Cardiac muscle cell (in vitro differentiated cells and primary cell): ENCODE data around the gene TCEANC2. TPM values are rescaled to one million over a fixed set of nuclear protein-coding genes. Genes with fewer than 3 reads are reported as not detected.
A peak's percentile ranks its signal among the peaks of the same experiment; 100 is the strongest.

Experiments used
- DNase-seq, 2 donors: peaks; one replicate each; pipeline versions ENCODE4 v3.0.0 to v3.0.0-alpha.2; 2010 to 2017; ENCODE audit warnings: low read depth in 1 of 2, low spot score in 1 of 2
- H3K27ac ChIP-seq: fragments of 200-600 bp; sonication (generic); 2 replicates; pipeline ENCODE4 v1.5.1; 2016
- H3K27me3 ChIP-seq: fragments of 200-600 bp; sonication (generic); 2 replicates; pipeline ENCODE4 v1.6.0; 2016; ENCODE audit warnings: control low read depth
- H3K36me3 ChIP-seq: fragments of 200-600 bp; sonication (generic); 2 replicates; pipeline ENCODE4 v1.5.1; 2016; ENCODE audit warnings: control low read depth
- H3K4me1 ChIP-seq: fragments of 200-600 bp; sonication (generic); 2 replicates; pipeline ENCODE4 v1.8.1; 2017; ENCODE audit warnings: low read depth, mild to moderate bottlenecking, mixed run types
- H3K4me3 ChIP-seq: fragments of 200-600 bp; sonication (generic); 2 replicates; pipeline ENCODE4 v1.5.1; 2016; ENCODE audit warnings: mild to moderate bottlenecking
- H3K9me3 ChIP-seq: fragments of 200-600 bp; sonication (generic); 2 replicates; pipeline ENCODE4 v1.5.1; 2017; ENCODE audit warnings: low read depth, mild to moderate bottlenecking, control low read depth
- polyA plus RNA-seq: library from polyadenylated mRNA; unstranded; fragments of >200 nt; fragmentation: Nextera tagmentation; extraction: Ambion mirVana; gene quantifications from 2 replicates; pipeline ENCODE4 v1.2.1, GENCODE V29; 2016
- total RNA-seq: library from RNA; depleted of rRNA; stranded (reverse); fragments of >200 nt; gene quantifications from 2 replicates; pipeline ENCODE4 v1.2.3, GENCODE V29; 2016
- TF ChIP-seq, protein P1 (sequence below): IDR thresholded peaks from 2 replicates; pipeline ENCODE4 v1.5.1; 2012; ENCODE audit warnings: low read depth, mild to moderate bottlenecking, low read length

Gene TCEANC2
- total and polyA plus RNA-seq, 2 experiments from 2014 or later: 8.2 to 10.1 TPM

DNA sequence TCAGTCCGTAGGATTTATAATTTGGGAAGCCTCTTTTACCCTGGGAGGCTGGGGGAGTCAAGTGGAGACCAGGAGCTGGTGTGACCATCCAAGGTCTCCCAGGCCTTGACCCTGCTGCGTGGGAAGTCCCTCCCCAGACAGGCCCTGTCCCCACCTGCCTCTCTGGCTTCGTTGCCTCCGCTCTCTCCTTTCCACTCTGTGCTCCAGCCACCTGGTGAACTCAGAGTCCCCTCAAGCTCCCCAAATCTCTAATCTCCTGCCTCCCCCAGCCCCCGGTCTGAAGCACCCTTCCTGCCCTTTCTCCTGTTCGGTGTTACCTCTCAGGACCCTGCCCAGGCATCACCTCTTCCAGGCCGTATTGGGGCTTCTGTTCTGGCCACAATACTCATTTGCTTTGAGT lies 71.5 kb downstream of the TCEANC2 start:
- peaks cover 3% of the 10 kb centered on the region for H3K4me1 ChIP-seq
- H3K9me3 ChIP-seq: no peaks in the 10 kb centered on the region
- no peaks in the 10 kb centered on the region for H3K36me3 ChIP-seq
- H3K27me3 ChIP-seq: peaks cover 10% of the 10 kb centered on the region
- TF ChIP-seq, protein P1, sequence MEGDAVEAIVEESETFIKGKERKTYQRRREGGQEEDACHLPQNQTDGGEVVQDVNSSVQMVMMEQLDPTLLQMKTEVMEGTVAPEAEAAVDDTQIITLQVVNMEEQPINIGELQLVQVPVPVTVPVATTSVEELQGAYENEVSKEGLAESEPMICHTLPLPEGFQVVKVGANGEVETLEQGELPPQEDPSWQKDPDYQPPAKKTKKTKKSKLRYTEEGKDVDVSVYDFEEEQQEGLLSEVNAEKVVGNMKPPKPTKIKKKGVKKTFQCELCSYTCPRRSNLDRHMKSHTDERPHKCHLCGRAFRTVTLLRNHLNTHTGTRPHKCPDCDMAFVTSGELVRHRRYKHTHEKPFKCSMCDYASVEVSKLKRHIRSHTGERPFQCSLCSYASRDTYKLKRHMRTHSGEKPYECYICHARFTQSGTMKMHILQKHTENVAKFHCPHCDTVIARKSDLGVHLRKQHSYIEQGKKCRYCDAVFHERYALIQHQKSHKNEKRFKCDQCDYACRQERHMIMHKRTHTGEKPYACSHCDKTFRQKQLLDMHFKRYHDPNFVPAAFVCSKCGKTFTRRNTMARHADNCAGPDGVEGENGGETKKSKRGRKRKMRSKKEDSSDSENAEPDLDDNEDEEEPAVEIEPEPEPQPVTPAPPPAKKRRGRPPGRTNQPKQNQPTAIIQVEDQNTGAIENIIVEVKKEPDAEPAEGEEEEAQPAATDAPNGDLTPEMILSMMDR: no peak
- no peak overlapping the region for H3K4me3 ChIP-seq
- H3K27ac ChIP-seq: no peak overlapping the region
- no peak for DNase-seq

DNA sequence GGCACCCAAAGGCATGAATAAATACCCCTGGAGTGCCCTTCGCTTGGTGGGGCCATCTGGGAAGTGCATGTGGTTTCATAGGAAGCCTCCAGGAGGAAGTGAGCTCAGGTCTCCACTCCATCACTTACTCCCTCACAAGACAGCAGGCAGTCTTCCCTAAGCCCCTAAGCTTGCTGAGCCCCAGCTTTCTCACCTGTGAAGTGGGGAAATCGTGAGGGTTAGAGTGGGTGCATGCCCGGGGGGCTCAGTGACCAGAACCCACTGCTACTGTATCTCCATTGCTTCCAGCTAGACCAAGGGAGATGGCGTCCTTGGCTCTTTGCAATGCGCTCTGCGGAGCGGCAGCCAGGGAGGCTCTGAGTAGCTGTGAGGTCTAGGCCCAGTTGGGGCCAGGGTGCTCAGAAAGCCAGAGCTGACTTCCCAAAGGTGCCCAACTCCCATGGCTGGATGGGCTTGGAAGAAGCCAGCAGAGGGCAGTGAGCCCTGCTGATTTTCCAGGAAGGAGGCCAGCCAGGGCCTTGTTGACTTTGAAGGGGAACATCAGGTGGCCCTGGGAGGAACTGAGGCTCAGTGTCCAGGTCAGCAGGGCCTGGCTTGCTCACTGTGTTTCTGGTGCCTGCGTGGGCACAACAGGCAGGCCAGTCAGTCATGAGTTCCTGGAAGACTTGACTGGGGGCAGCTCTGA lies 72.1 kb downstream of the TCEANC2 start:
- Histone ChIP-seq H3K4me1 (peaks cover 3% of the 10 kb centered on the region), H3K27me3 (peaks cover 10% of the 10 kb centered on the region), H3K36me3 (no peaks in the 10 kb centered on the region), H3K27ac (no peak overlapping the region), H3K9me3 (no peaks in the 10 kb centered on the region), H3K4me3 (no peak overlapping the region)
- TF ChIP-seq, protein P1: peak; percentile 34
- peak; percentile 36 to 46 for DNase-seq

DNA sequence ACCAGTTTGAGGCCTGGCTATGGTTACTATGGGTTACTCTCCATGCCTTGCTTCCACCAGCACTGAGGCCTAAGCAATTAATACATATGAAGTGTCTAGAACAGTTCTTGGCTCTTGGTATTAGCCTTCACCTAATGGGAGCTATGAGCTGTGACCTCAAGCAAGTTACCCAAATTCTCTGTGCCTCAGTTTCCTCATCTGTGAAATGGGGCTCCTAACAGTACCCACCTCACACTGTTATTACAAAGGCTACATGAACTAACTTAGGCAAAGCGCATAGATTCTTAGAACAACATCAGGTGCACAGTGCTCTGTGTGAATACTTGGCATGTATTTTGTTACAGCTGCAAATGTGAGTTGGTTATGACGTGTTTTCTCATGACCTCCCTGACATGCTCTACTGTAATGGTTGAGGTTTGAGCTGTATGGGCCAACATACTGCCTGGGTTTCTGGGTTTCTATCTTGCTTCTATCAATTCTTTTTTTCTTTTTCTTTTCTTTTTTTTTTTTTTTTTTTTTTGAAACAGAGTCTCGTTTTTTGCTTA lies 72.9 kb downstream of the TCEANC2 start:
- Histone ChIP-seq H3K9me3 (no peaks in the 10 kb centered on the region), H3K36me3 (no peaks in the 10 kb centered on the region), H3K27me3 (peaks cover 10% of the 10 kb centered on the region), H3K27ac (no peak overlapping the region), H3K4me3 (no peak overlapping the region), H3K4me1 (peaks cover 3% of the 10 kb centered on the region)
- TF ChIP-seq, protein P1: no peak
- no peak for DNase-seq

DNA sequence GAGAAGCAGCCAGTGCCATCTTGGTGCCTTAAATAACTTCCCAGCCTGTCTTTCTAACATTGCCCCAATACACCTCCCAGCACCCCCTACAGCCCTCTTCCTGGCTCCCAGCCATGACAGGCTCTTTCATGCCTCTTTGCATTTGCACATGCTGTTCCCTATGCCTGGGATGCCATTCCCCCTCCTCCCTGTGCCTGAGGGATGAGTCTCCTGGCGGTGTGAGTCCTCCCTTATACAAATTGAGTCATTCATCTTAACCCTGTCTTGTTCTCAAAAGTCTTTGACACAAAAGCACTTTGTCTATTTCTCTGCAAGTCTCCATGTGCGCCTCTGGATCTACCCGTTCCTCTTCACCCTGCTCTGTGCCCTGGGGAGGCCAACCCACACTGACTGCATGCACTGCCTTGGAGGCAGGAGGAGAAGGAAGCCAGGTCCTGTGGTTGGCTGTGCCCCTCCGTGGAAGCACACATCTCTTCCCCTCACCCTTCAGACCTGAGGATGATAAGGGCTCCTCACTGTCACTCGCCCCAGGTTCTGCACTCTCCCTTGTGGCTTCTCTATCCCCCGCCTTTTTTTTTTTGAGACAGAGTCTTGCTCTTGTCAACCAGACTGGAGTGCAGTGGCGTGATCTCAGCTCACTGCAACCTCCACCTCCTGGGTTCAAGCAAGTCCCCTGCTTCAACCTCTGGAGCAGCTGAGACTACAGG lies 74.3 kb downstream of the TCEANC2 start:
- no peak overlapping the region for H3K4me3 ChIP-seq
- no peak overlapping the region for H3K27ac ChIP-seq
- H3K36me3 ChIP-seq: no peaks in the 10 kb centered on the region
- DNase-seq: no peak
- H3K27me3 ChIP-seq: no peaks in the 10 kb centered on the region
- peaks cover 3% of the 10 kb centered on the region for H3K4me1 ChIP-seq
- H3K9me3 ChIP-seq: no peaks in the 10 kb centered on the region
- TF ChIP-seq, protein P1: no peak

DNA sequence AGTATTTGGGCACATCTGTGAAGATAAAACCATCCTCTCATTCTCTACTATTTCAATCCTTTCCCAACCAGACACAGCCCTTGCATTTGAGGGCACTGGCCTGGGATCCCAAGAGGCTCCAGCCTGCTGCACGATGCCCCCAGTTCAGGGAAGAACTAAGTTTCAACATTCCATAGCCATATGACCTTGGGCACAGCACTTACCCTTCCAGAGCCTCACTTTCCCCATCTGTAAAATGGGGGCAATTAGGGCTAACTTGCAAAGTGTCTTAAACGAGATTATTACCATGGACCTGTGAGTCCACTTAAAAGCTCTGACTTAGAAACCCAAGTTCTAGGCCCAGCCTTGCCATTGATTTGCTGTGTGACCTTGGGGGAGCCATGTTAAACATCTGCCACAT lies 76.5 kb downstream of the TCEANC2 start:
- TF ChIP-seq, protein P1: no peak
- Histone ChIP-seq H3K36me3 (no peaks in the 10 kb centered on the region), H3K4me1 (peaks cover 3% of the 10 kb centered on the region), H3K27me3 (no peaks in the 10 kb centered on the region), H3K4me3 (no peak overlapping the region), H3K9me3 (no peaks in the 10 kb centered on the region), H3K27ac (no peak overlapping the region)
- no peak for DNase-seq
